ENCODE data around the gene RIF1.

Gene RIF1

GRCh38 chr2:151472966-151473365 is 63.3 kb downstream of the RIF1 start:
- Histone ChIP-seq H3K9me3 (ENCODE audit: insufficient read depth, low read length) (no peaks in the 10 kb centered on the region), H3K27me3 (ENCODE audit: insufficient read depth, insufficient read length) (no peaks in the 10 kb centered on the region), H3K9ac (ENCODE audit: insufficient read length, low read depth) (no peak overlapping the region), H3K4me3 (ENCODE audit: insufficient read length, low read depth) (no peak overlapping the region), H3K36me3 (ENCODE audit: insufficient read depth, insufficient read length, low read length) (peaks cover 77% of the 10 kb centered on the region), H3K4me1 (ENCODE audit: insufficient read depth, insufficient read length) (no peaks in the 10 kb centered on the region)
- DNase-seq (ENCODE audit: low read depth, low spot score), result no peak
- TF ChIP-seq YY1 (IDR thresholded peaks at IDR 0.05; ENCODE audit: insufficient read depth, insufficient read length) (no peak), SUZ12 (IDR thresholded peaks at IDR 0.05; ENCODE audit: extremely low read depth, insufficient read depth, insufficient read length) (no peak), ZNF274 (IDR thresholded peaks at IDR 0.05; ENCODE audit: low read depth, low read length) (no peak)

GRCh38 chr2:151475071-151475470 is 65.4 kb downstream of the RIF1 start:
- DNase-seq (ENCODE audit: low read depth, low spot score), result no peak
- no peaks in the 10 kb centered on the region for H3K27me3 ChIP-seq (ENCODE audit: insufficient read depth, insufficient read length)
- H3K4me1 ChIP-seq (ENCODE audit: insufficient read depth, insufficient read length), result no peaks in the 10 kb centered on the region
- no peak for TF ChIP-seq SUZ12 (IDR thresholded peaks at IDR 0.05; ENCODE audit: extremely low read depth, insufficient read depth, insufficient read length)
- no peak for TF ChIP-seq ZNF274 (IDR thresholded peaks at IDR 0.05; ENCODE audit: low read depth, low read length)
- TF ChIP-seq YY1 (IDR thresholded peaks at IDR 0.05; ENCODE audit: insufficient read depth, insufficient read length), result no peak
- no peak overlapping the region for H3K4me3 ChIP-seq (ENCODE audit: insufficient read length, low read depth)
- H3K9ac ChIP-seq (ENCODE audit: insufficient read length, low read depth), result no peak overlapping the region
- H3K9me3 ChIP-seq (ENCODE audit: insufficient read depth, low read length), result no peaks in the 10 kb centered on the region
- H3K36me3 ChIP-seq (ENCODE audit: insufficient read depth, insufficient read length, low read length), result peaks cover 66% of the 10 kb centered on the region

GRCh38 chr2:151476287-151476686 is 66.6 kb downstream of the RIF1 start:
- H3K4me1 ChIP-seq (ENCODE audit: insufficient read depth, insufficient read length), result no peaks in the 10 kb centered on the region
- DNase-seq (ENCODE audit: low read depth, low spot score), result no peak
- H3K4me3 ChIP-seq (ENCODE audit: insufficient read length, low read depth), result no peak overlapping the region
- H3K9me3 ChIP-seq (ENCODE audit: insufficient read depth, low read length), result no peaks in the 10 kb centered on the region
- no peaks in the 10 kb centered on the region for H3K27me3 ChIP-seq (ENCODE audit: insufficient read depth, insufficient read length)
- no peak overlapping the region for H3K9ac ChIP-seq (ENCODE audit: insufficient read length, low read depth)
- H3K36me3 ChIP-seq (ENCODE audit: insufficient read depth, insufficient read length, low read length), result peaks cover 66% of the 10 kb centered on the region
- TF ChIP-seq ZNF274 (IDR thresholded peaks at IDR 0.05; ENCODE audit: low read depth, low read length) (no peak), YY1 (IDR thresholded peaks at IDR 0.05; ENCODE audit: insufficient read depth, insufficient read length) (no peak), SUZ12 (IDR thresholded peaks at IDR 0.05; ENCODE audit: extremely low read depth, insufficient read depth, insufficient read length) (no peak)

- Histone ChIP-seq H3K9ac (ENCODE audit: insufficient read length, low read depth) (no peak overlapping the region), H3K27me3 (ENCODE audit: insufficient read depth, insufficient read length) (no peaks in the 10 kb centered on the region), H3K4me3 (ENCODE audit: insufficient read length, low read depth) (no peak overlapping the region), H3K9me3 (ENCODE audit: insufficient read depth, low read length) (no peaks in the 10 kb centered on the region), H3K36me3 (ENCODE audit: insufficient read depth, insufficient read length, low read length) (peaks cover 78% of the 10 kb centered on the region), H3K4me1 (ENCODE audit: insufficient read depth, insufficient read length) (no peaks in the 10 kb centered on the region)
- no peak for TF ChIP-seq ZNF274 (IDR thresholded peaks at IDR 0.05; ENCODE audit: low read depth, low read length)
- no peak for TF ChIP-seq SUZ12 (IDR thresholded peaks at IDR 0.05; ENCODE audit: extremely low read depth, insufficient read depth, insufficient read length)
- no peak for DNase-seq (ENCODE audit: low read depth, low spot score)
Observed at GRCh38 chr2:151478011-151478410, 68.3 kb downstream of the RIF1 start.

GRCh38 chr2:151481744-151482143 is 72.0 kb downstream of the RIF1 start:
- no peaks in the 10 kb centered on the region for H3K9me3 ChIP-seq (ENCODE audit: insufficient read depth, low read length)

GRCh38 chr2:151482171-151482725 is 72.5 kb downstream of the RIF1 start:
- Histone ChIP-seq H3K36me3 (ENCODE audit: insufficient read depth, insufficient read length, low read length) (peaks cover 59% of the 10 kb centered on the region), H3K9me3 (ENCODE audit: insufficient read depth, low read length) (no peaks in the 10 kb centered on the region), H3K27me3 (ENCODE audit: insufficient read depth, insufficient read length) (no peaks in the 10 kb centered on the region), H3K4me1 (ENCODE audit: insufficient read depth, insufficient read length) (no peaks in the 10 kb centered on the region), H3K4me3 (ENCODE audit: insufficient read length, low read depth) (no peak overlapping the region), H3K9ac (ENCODE audit: insufficient read length, low read depth) (no peak overlapping the region)
- TF ChIP-seq ZNF274 (IDR thresholded peaks at IDR 0.05; ENCODE audit: low read depth, low read length) (no peak), YY1 (IDR thresholded peaks at IDR 0.05; ENCODE audit: insufficient read depth, insufficient read length) (no peak), SUZ12 (IDR thresholded peaks at IDR 0.05; ENCODE audit: extremely low read depth, insufficient read depth, insufficient read length) (no peak)
- DNase-seq (ENCODE audit: low read depth, low spot score), result no peak

More at GRCh38 chr2:151481744-151482143, 72.0 kb downstream of the RIF1 start:
- no peaks in the 10 kb centered on the region for H3K27me3 ChIP-seq (ENCODE audit: insufficient read depth, insufficient read length)
- TF ChIP-seq YY1 (IDR thresholded peaks at IDR 0.05; ENCODE audit: insufficient read depth, insufficient read length), result no peak
- no peak for TF ChIP-seq SUZ12 (IDR thresholded peaks at IDR 0.05; ENCODE audit: extremely low read depth, insufficient read depth, insufficient read length)
- no peak for TF ChIP-seq ZNF274 (IDR thresholded peaks at IDR 0.05; ENCODE audit: low read depth, low read length)
- H3K4me3 ChIP-seq (ENCODE audit: insufficient read length, low read depth), result no peak overlapping the region
- no peaks in the 10 kb centered on the region for H3K4me1 ChIP-seq (ENCODE audit: insufficient read depth, insufficient read length)
- no peak overlapping the region for H3K9ac ChIP-seq (ENCODE audit: insufficient read length, low read depth)
- H3K36me3 ChIP-seq (ENCODE audit: insufficient read depth, insufficient read length, low read length), result peaks cover 64% of the 10 kb centered on the region
- no peak for DNase-seq (ENCODE audit: low read depth, low spot score)

GRCh38 chr2:151483546-151483945 is 73.8 kb downstream of the RIF1 start:
- H3K9ac ChIP-seq (ENCODE audit: insufficient read length, low read depth), result no peak overlapping the region
- no peak overlapping the region for H3K4me3 ChIP-seq (ENCODE audit: insufficient read length, low read depth)
- H3K27me3 ChIP-seq (ENCODE audit: insufficient read depth, insufficient read length), result no peaks in the 10 kb centered on the region
- no peaks in the 10 kb centered on the region for H3K9me3 ChIP-seq (ENCODE audit: insufficient read depth, low read length)
- H3K36me3 ChIP-seq (ENCODE audit: insufficient read depth, insufficient read length, low read length), result peaks cover 51% of the 10 kb centered on the region
- no peak for TF ChIP-seq YY1 (IDR thresholded peaks at IDR 0.05; ENCODE audit: insufficient read depth, insufficient read length)
- no peak for TF ChIP-seq SUZ12 (IDR thresholded peaks at IDR 0.05; ENCODE audit: extremely low read depth, insufficient read depth, insufficient read length)
- TF ChIP-seq ZNF274 (IDR thresholded peaks at IDR 0.05; ENCODE audit: low read depth, low read length), result no peak
- DNase-seq (ENCODE audit: low read depth, low spot score), result no peak
- no peaks in the 10 kb centered on the region for H3K4me1 ChIP-seq (ENCODE audit: insufficient read depth, insufficient read length)
